D341Med (cell line): ENCODE measurements around the gene LMO7.
"Not testable (repeated sequence)": the region's sequence is repeated elsewhere in the genome, so short reads cannot be mapped to it uniquely, and the experiment has no call there.

ENCODE experiments used
- DNase-seq: peaks from one replicate; pipeline ENCODE4 v3.0.0; 2012; ENCODE audit warnings: low spot score

Gene LMO7

DNA sequence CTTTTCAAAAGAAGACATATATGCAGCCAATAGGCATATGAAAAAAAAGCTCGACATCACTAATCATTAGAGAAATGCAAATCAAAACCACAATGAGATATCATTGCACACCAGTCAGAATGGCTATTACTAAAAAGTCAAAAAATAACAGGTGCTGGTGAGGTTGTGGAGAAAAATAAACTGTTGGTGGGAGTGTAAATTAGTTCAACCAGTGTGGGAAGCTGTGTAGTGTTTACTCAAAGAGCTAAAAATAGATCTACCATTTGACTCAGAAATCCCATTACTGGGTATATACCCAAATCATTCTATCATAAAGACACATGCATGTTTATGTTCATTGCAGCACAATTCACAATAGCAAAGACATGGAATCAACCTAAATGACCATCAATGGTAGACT, 106.9 kb downstream of the LMO7 start:
- DNase-seq, result not testable (repeated sequence)

DNA sequence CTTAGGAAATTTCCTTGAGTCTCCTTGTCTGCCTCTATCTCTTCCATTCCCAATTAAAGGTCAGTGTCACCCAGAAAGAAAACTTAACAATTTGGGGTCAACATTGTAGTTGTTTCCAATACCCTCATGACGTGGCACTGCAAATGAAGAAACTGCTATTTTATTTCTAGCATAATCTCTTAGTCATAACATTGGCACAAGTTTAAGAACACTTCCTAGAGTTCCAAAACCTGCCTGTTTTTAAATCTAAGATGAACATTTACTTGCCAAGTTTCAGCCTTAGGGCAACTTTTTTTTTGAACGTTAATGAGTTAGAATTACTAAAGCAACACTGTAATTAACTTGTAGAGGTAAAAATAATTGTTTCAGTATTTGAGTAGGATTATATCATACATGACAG, 108.0 kb downstream of the LMO7 start:
- DNase-seq, result no peak

DNA sequence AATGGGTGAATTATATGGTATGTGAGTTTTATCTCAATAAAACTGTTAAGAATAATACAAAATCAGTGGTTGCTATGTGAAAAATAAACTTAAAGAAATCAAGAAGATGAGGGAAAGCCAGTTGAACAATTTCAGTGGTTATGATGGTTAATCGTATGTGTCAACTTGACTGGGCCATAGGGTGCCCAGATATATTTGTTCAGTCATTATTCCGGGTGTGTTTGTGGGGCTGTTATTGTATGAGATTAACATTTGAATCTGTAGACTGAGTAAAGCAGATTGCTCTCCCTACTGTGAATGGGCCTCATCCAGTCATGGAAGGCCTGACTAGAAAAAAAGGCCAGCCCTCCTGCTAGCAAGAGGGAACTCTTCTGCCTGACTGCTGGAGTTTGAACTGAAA, 109.3 kb downstream of the LMO7 start:
- DNase-seq, result no peak

DNA sequence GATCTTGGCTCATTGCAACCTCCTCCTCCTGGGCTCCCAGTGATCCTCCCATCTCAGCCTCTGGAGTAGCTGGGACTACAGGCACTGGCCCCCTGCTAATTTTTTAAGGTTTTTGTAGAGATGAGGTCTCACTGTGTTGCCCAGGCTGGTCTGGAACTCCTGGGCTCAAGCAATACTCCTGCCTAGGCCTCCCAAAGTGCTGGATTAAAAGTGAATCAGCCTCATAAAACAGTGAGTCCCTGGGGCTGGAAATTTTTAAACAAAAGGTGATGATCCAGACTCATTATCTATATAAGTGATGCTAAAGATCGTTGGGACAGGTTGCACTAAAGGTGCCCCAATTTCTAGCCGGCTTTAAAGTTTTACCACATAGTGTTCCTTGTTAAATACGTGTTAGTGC, 112.7 kb downstream of the LMO7 start:
- DNase-seq, result no peak

DNA sequence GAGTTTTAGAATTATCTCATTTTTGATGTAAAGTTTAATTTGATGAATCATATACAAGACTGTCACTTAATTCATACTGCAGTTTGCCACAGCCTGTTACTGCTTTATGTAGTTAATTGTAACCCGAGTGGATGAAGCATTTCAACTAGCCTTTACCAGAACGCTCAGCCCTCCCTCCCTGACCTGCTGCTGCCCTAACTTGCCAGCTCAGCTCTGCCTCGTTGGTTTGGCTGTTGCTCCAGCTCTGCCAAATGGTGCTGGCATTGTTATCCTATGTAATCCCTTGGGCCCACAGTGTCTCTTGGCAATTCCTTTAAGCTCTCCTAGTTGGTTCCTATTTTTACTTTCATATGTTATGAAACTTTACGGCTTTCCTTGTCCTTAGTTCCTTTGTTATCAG, 113.3 kb downstream of the LMO7 start:
- DNase-seq, result peak; percentile 65

DNA sequence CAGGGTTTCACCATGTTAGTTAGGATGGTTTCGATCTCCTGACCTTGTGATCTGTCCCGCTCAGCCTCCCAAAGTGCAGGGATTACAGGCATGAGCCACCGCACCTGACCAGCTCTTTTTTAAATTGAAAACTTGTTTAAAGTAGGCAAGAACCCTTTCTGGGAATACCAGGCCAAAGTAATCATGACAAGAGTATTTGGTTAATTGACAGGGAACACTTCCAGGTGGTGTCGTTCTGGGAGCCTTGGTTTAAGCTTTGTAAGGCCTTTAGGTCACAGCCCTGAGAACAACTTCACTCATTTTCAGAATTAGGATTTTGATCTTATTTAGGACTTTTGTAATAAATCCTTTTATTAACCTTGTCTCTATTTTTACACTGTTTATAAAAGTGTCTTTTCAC, 115.2 kb downstream of the LMO7 start:
- no peak for DNase-seq

DNA sequence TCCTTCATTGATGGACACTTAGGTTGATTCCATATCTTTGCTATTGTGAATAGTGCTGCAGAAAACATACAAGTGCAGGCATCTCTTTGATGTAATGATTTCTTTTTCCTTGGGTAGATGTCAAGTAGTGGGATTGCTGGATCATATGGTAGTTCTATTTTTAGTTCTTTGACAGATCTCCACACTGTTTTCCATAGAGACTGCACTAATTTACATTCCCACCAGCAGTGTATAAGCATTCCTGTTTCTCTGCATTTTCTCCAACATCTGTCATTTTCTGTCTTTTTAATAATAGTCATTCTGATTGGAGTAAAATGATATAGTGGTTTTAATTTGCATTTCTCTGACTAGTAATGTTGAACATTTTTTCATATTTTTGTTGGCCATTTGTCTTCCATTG, 116.7 kb downstream of the LMO7 start:
- DNase-seq, result no peak

DNA sequence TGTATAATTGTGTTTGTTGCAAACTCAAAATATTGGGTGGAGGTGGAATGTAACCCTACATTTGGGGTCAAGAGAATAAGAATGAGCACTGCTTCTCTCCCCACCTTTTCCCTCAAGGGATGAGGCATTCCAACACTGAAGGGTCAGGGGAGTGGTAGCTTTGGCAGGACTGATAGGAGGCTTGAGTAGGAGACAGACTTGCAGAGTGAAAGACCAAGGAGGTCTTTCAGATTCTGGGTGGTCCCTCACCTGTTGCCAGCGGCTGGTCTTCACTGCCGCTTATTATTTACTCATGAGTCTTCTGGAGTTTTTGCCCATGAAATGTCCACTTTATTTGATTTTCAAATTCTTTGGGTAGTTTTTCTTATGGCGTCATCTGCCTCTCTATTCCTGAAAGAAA, 118.8 kb downstream of the LMO7 start:
- no peak for DNase-seq

DNA sequence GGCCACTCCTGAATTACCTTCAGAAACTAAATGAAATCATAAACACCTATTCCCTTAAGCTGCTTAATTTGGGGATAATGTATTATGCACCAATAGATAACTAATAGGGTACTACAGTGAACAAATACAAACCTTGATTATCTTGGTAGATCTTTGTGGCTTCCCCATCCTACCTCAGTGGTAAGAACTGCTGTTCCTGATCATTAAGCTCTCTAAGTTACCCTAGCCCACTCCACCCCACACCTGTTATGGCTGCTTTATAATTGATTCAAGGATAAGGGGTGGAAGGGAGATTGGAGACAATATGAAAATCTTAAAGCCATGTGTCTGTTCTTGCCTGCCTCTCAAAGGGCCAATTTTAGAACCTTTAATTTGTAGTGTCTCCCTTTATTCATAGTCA, 121.2 kb downstream of the LMO7 start:
- DNase-seq, result no peak

DNA sequence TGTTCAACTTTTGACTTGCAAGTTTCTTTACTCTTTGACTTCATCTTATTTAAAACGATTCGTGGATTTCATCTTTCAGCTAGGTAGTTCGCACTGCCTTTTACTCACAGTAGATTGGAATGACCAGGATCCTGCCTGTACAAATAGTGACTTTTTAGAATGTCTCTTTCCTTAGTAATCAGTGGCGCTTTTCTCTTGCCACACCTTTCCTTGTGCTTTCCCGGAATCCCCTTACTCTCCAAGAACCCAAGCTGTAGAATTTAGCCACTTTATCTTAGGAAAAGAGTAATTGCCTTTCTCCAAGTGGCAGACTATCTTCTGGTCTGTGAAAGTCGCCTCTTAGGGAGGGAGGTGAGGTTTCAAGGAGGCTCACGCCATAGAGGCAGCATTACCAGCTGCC, 123.4 kb downstream of the LMO7 start:
- no peak for DNase-seq

DNA sequence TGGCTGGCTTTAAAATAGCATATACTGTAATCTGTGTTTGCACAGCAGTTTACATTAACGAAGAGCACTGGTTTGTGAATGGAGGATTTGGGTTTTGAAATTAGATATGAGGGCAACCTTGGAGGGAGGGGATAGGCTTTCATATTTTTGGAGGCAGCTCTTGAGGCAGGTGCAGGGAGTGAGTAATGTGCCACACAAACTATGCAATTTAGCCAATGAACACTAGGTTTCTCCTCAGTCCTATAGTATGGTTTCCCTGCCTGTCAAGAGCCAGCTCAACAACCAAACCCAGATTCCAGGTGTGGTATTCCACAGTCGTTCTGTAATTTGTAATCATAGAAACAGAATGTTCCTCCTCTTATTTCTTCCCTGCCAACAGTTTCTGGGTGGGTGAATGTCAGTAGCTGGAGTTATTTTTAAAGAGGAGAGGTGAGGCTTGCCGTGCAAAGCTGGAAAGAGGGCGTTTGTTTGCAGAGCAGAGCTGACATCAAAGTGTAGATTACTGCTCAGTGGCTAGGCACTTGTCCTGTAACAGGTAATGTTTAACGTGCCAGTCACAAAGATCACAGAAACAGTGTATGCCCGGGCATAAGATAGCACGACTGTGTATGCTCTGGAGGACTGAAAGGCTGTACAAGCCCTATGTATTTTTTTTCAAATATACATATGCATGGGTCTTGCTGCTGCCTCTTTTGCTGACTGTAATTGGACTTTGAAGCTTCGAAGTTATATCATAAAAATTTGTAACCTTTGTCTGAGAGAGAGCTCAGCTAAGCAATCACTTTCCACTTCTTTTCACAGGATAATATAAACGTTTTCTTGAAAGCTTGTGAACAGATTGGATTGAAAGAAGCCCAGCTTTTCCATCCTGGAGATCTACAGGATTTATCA, 124.2 kb downstream of the LMO7 start:
- DNase-seq, result no peak

DNA sequence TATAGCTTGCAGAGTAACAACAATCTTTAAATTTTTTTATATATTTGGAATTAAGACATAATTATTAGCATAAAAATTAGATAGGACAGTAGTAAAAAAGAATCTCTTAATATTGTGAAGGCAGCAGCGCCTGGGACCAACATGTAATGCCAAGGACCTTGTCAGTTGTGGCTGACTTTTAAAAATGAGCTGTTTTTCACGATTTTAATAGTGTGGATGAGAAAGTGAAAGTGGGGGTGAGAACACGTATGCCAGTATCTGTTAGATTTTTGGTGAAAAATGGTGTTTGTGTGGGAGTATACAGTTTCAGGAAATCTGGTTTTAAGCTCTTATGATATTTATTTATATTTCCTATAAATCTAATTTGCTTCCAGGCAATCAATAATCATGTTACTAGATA, 125.2 kb downstream of the LMO7 start:
- DNase-seq, result no peak

DNA sequence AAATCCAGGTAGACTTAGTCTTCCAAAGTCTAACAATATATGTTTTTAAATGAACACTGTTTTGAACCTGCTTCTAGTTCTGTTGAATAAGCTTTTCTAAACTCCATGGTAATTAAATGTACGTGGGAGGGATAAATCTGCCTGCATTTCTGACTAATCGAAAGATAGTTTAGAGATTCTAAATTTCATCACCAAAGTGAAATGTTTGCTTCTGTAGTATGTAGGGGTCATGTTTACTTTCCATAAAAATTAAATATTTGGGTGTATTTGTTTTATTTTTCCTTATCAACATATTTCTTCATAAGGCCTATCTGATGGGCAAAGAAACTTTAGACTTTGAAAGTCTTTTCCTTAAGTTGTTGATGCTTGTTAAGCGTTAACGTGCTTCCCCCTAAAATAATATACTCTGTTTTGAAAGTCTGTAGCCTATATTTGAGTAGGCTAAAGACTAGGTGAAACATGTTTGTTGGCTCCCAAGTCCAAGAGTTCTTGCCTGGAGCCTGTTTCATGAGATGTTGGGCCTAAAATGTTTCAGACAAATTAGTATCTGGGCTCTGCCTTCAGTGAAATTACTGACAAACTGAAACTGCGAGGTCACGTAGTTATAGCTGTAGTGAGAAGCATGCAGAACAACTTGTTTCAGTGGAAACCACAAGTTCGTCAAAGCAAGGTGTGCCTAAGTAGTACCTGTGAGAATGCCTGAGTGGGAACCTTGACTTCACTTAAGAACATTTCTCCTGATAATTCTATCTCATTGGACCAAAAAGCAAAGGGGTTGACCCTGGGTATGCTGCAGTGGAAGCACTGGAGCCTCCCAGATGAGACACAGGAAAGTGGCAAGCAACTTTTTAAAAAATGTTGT, 126.2 kb downstream of the LMO7 start:
- no peak for DNase-seq

DNA sequence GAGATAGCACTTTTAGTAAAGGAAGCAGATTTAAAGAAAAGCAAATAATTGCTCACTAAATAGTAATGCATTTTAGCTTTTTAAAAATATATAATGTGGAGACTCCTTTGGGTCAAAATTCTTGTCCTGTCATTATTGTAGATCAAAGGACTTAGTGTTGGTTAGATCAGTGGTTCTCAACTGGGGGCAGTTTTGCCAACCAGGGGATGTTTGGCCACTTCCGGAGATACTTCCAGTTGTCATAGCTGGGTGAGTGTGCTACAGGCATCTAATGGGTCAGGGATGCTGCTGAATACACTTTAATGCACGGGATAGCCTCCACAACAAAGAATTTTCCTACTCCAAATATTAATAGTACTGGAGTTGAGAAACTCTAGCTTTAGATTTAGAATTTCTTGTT, 126.8 kb downstream of the LMO7 start:
- DNase-seq, result no peak

DNA sequence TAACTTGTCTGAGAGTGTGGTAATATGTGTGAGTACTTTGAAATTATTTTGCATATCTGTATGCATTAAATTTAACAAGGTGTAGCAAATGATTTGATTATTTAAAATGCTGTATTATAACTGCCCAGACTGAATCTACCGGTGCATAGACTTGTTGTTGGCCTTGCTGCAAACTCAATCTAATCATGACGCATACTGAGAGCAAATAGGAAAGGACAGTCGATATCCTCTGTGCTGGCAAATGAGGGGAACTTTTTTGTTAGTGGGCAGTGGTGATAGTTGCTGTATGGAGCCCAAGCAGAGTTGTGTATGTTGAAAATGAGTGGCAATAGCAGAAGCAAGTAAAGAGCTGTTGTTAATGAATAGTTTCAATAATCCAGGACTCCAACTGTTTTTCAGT, 127.4 kb downstream of the LMO7 start:
- no peak for DNase-seq

DNA sequence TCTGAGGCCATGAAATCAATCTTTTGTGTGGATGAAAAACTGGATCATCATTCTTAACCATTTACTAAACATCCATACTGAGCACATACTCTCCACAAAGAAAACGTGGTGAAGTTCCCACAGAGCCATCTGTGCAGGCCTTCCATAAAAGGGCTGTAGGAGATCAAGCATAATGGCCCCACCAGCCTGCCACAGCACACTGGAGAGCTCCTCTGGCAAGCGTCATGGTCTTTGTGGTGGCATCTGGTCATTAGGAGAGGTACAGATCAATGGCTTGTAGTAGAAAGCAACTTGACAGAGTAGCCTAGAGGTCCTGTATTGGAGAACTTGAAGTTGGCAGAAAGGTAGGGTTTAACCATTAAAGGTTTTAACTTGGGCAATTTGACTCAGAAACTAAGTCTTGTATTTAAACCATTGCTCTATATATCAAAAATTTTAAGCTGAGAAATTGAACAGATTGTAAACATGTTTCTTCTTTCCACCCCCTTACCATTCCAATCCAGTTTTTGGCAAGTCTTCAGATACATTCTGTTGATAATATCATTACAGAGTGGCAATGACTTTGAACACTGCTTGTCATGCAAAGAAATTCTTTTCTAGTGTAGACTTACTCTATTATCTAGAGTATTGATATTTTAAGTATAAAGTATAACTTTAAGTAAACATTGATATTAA, 128.3 kb downstream of the LMO7 start:
- no peak for DNase-seq

DNA sequence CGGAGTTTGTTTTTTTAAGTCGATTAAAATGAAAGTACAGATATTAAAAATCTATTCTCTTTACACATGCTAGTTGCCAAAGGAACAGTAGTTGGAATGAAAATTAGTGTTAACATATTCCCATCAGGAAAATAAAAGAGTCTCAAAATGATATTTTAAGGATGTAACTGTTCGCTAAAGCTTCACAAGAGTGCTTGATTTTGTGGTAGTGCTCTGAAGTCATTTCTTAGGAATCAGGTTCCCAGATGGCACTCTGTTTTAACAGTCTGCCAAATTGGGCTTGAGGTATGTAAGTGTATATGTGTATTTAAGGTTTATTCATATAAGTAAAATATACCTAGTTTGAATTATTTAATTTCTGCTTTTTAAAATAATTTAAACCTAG, 128.8 kb downstream of the LMO7 start:
- DNase-seq, result no peak

DNA sequence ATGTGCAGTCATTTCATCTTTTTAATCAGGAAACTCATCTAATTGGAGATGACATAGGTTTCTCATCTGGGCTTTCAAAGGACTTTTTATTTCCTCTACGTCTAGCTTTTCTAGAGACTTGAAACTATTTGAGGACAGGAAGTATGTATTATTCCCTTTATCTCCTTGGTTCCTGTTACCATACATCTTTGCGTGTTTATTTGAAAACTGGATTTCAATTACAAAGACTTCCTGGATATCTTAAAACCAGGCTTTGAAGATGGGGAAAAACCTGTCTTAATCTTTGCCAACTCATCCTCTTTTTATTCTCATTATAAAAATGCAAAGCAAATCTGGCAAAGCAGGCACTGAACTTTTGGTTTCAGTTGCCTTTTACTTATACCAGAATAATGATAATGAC, 130.5 kb downstream of the LMO7 start:
- no peak for DNase-seq

DNA sequence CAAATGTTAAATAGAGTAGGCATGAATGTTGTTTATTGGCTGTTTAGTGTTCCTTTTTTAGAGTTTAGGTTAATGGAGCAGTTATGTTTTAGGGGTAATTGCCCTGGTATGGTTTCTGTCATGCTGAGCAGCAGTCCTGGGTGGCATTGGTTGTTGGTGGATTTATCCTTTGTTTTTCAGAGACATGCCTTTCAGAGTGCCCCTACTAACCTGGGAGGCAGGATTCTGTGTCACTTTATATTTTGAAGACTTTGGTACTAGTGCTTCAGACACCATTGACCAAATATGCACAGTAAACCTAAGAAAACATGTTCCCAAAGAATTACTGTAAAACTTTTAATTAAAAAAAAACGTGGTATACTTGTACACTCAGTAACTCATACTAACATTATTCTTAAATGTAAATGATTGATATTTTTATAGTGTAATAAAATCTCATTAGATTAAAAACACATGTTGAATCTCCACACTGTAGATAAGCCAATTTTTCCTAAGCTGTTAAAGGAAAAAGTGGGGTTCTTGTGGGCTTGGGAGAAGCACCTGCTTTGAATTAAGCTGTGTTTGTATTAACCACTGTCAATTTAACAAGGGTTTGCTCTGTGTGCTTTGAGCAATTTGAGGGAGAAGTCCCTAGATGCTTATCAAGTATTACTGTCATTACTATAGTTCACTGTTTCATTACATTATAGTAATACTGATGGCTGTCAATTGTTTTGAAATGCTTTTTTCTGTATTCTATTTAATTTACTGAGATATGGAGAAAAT, 133.2 kb downstream of the LMO7 start:
- no peak for DNase-seq

DNA sequence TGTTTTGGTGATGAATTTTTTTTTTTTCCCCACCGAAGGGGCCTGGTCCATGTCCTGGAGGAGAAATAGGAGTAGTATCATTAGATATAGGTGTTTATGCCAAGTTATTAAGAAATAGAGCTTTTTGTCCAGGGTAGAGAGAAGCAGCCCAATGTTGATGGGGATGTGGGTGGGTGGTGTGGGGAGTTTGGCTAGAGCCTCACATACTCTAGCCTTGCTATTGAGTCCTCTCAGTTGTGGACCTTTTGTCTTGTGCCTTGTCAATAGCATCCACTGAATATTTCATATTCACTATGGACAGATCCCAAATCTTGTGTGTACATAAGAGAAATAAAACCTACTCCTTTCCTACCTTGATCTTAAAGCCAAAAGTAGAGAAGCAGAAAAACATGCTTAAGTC, 134.0 kb downstream of the LMO7 start:
- no peak for DNase-seq

DNA sequence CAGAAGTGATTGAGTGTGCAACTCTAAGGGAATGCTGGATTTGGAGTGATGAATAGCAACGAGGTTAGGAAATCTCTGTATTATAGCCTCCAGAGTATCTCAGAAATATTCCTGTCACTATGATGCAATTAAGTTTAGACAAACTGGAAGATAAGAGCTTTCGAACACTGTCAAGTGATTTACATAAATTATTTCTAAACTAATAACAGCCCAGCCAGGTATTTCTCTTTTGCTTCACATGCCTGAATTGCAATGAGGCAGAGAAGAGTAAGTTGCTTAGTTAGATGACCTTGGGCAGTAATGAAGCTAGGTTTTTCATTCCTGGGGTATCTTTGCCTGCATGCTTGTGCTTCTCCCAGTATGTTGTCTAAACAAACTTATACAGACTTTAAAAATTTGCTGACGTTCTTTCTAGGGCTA, 134.5 kb downstream of the LMO7 start:
- DNase-seq, result no peak

DNA sequence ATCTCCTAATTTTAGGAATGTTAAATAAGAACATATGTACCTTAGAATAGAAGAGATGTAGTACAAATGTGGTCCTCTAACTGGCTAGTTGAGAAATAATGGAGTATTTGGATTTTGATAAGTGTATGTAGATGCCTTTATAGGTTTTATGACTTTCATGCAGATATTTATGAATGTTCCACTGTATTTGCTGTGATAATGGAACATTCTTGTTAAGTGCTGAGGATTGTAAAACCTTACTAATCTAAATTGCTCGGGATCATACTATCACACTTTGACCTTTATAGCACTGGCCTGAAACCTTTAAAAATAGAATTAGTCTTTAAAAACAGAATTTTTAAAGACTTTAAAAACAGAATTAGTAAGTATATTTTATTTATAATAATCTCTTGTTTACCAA, 135.1 kb downstream of the LMO7 start:
- DNase-seq, result no peak
